WTC11 (cell line): ENCODE results near the gene PRKCE. TPM values are rescaled to one million over a fixed set of nuclear protein-coding genes. Genes with fewer than 3 reads are reported as not detected.

Source experiments
- ATAC-seq: fragments of 200-7000 bp; cut with Tn5 transposase; 2 replicates; pipeline ENCODE4 v1.10.0; 2021; ENCODE audit warnings: mild to moderate bottlenecking, moderate library complexity
- CTCF ChIA-PET: fragments of 300-600 bp; sonication (Branson Sonifier 250); formaldehyde crosslinking; loops from one replicate; lab custom pipeline; 2021; ENCODE audit warnings: antibody characterized with exemption; lab: Charles Lee
- POLR2A ChIA-PET: fragments of 350-600 bp; sonication (Branson Sonifier 250); formaldehyde crosslinking; loops from one replicate; lab custom pipeline; 2021; ENCODE audit warnings: antibody characterized with exemption; lab: Charles Lee
- DNase-seq: peaks from one replicate; pipeline ENCODE4 v3.0.0; 2021; ENCODE audit warnings: low spot score
- H3K27ac Mint-ChIP-seq: 2 replicates; pipeline ENCODE4 v1.8.0; 2021; ENCODE audit warnings: mixed read lengths
- H3K27me3 Mint-ChIP-seq: 2 replicates; pipeline ENCODE4 v1.8.0; 2021; ENCODE audit warnings: low read depth, mild to moderate bottlenecking, moderate library complexity, mixed read lengths
- H3K36me3 Mint-ChIP-seq: 2 replicates; pipeline ENCODE4 v1.8.0; 2021; ENCODE audit warnings: mixed read lengths
- H3K4me1 Mint-ChIP-seq: 2 replicates; pipeline ENCODE4 v1.8.0; 2022; ENCODE audit warnings: mixed read lengths
- H3K4me3 Mint-ChIP-seq: 2 replicates; pipeline ENCODE4 v1.8.0; 2021; ENCODE audit warnings: mild to moderate bottlenecking, moderate library complexity, mixed read lengths
- H3K9me3 Mint-ChIP-seq: 2 replicates; pipeline ENCODE4 v1.8.0; 2021; ENCODE audit warnings: mixed read lengths
- AFF4 ChIP-seq: sonication (generic); formaldehyde crosslinking; IDR thresholded peaks from 2 replicates; pipeline ENCODE4 v1.8.1; 2023; ENCODE audit warnings: mild to moderate bottlenecking, missing genetic modification reagents, borderline replicate concordance
- CBFB ChIP-seq: sonication (generic); formaldehyde crosslinking; IDR thresholded peaks from 2 replicates; pipeline ENCODE4 v1.8.1; 2022; ENCODE audit warnings: mild to moderate bottlenecking, low read depth, missing genetic modification reagents
- E2F1 ChIP-seq: sonication (generic); formaldehyde crosslinking; IDR thresholded peaks from 2 replicates; pipeline ENCODE4 v1.8.0; 2022; ENCODE audit warnings: mild to moderate bottlenecking, missing genetic modification reagents
- E2F5 ChIP-seq: sonication (generic); formaldehyde crosslinking; IDR thresholded peaks from 2 replicates; pipeline ENCODE4 v1.8.1; 2022; ENCODE audit warnings: mild to moderate bottlenecking, moderate library complexity, missing genetic modification reagents
- EMX1 ChIP-seq: fragments of 250-450 bp; sonication (Bioruptor Pico); IDR thresholded peaks from 2 replicates; pipeline ENCODE4 v1.8.0; 2021; ENCODE audit warnings: mild to moderate bottlenecking
- ESRRA ChIP-seq: sonication (generic); formaldehyde crosslinking; IDR thresholded peaks from 2 replicates; pipeline ENCODE4 v1.8.1; 2022; ENCODE audit warnings: mild to moderate bottlenecking, missing genetic modification reagents, borderline replicate concordance
- FOXP4 ChIP-seq: sonication (generic); formaldehyde crosslinking; IDR thresholded peaks from 2 replicates; pipeline ENCODE4 v1.8.0; 2022; ENCODE audit warnings: mild to moderate bottlenecking, missing genetic modification reagents
- GABPB1 ChIP-seq: sonication (generic); formaldehyde crosslinking; IDR thresholded peaks from 2 replicates; pipeline ENCODE4 v1.8.1; 2023; ENCODE audit warnings: mild to moderate bottlenecking, missing genetic modification reagents
- MAX ChIP-seq: sonication (generic); formaldehyde crosslinking; IDR thresholded peaks from 2 replicates; pipeline ENCODE4 v1.8.0; 2022; ENCODE audit warnings: mild to moderate bottlenecking, missing genetic modification reagents
- NFYB ChIP-seq: sonication (generic); formaldehyde crosslinking; conservative IDR thresholded peaks from 2 replicates; pipeline ENCODE4 v1.8.0; 2022; ENCODE audit warnings: low read depth, missing genetic modification reagents
- RORB ChIP-seq: fragments of 250-450 bp; sonication (Bioruptor Pico); IDR thresholded peaks from 2 replicates; pipeline ENCODE4 v1.9.0; 2021; ENCODE audit warnings: mild to moderate bottlenecking
- SOX15 ChIP-seq: fragments of 250-450 bp; sonication (Bioruptor Pico); IDR thresholded peaks from 2 replicates; pipeline ENCODE4 v1.9.0; 2021; ENCODE audit warnings: mild to moderate bottlenecking
- ZNF121 ChIP-seq: sonication (generic); formaldehyde crosslinking; IDR thresholded peaks from 2 replicates; pipeline ENCODE4 v1.8.0; 2023; ENCODE audit warnings: missing genetic modification reagents
- ZNF219 ChIP-seq: sonication (generic); formaldehyde crosslinking; IDR thresholded peaks from 2 replicates; pipeline ENCODE4 v1.8.0; 2023; ENCODE audit warnings: missing genetic modification reagents, mild to moderate bottlenecking, borderline replicate concordance
- ZNF317 ChIP-seq: sonication (generic); formaldehyde crosslinking; IDR thresholded peaks from 2 replicates; pipeline ENCODE4 v1.8.1; 2023; ENCODE audit warnings: low read depth, mild to moderate bottlenecking, moderate library complexity, missing genetic modification reagents, borderline replicate concordance
- ZNF396 ChIP-seq: fragments of 250-450 bp; sonication (Bioruptor Pico); IDR thresholded peaks from 2 replicates; pipeline ENCODE4 v1.8.0; 2021; ENCODE audit warnings: mild to moderate bottlenecking, moderate library complexity, borderline replicate concordance
- total RNA-seq: library from RNA; stranded (reverse); gene quantifications from 3 replicates; pipeline ENCODE4 v1.2.3, GENCODE V29; 2021

Gene PRKCE
- total RNA-seq, 1 experiment from 2014 or later, result 5.8 TPM

GRCh38 chr2:45729753-45730512 lies 78.5 kb downstream of the PRKCE start:
- H3K27me3 Mint-ChIP-seq, result no peaks in the 10 kb centered on the region
- CTCF ChIA-PET, result interaction anchor here (0.7 to 2.6 kb wide), 6 partner anchors 10 to 752 kb away, joined by 3 to 12 read pairs (median 4); no protein-coding TSS in a partner anchor
- peak; percentile 77 for ATAC-seq
- no peak for DNase-seq
- TF ChIP-seq ZNF121 (CRISPR knock-in tag) (0 out of 2 replicates have a peak, but pooled peaks have one; percentile 43), ESRRA (CRISPR knock-in tag) (no peak)
- TF ChIP-seq, all 79 proteins: peak for 1
- POLR2A ChIA-PET, result no interaction called here
- peaks cover 14% of the 10 kb centered on the region for H3K4me1 Mint-ChIP-seq
- no peak overlapping the region for H3K27ac Mint-ChIP-seq
- H3K4me3 Mint-ChIP-seq, result no peak overlapping the region
- peaks cover 4% of the 10 kb centered on the region; the same call in 1 of the 2 replicates for H3K9me3 Mint-ChIP-seq
- H3K36me3 Mint-ChIP-seq, result no peaks in the 10 kb centered on the region

GRCh38 chr2:45731141-45731540 lies 79.7 kb downstream of the PRKCE start:
- Mint-ChIP-seq H3K36me3 (no peaks in the 10 kb centered on the region), H3K9me3 (no peaks in the 10 kb centered on the region), H3K27ac (no peak overlapping the region), H3K27me3 (no peaks in the 10 kb centered on the region), H3K4me3 (no peak overlapping the region), H3K4me1 (peaks cover 17% of the 10 kb centered on the region)
- ChIA-PET CTCF (no interaction called here), POLR2A (no interaction called here)
- DNase-seq (no peak), ATAC-seq (no peak)
- TF ChIP-seq AFF4 (CRISPR knock-in tag) (no peak), ZNF121 (CRISPR knock-in tag) (no peak), ZNF219 (CRISPR knock-in tag) (no peak), CBFB (CRISPR knock-in tag) (no peak), ZNF396 (no peak), E2F5 (CRISPR knock-in tag) (no peak), RORB (CRISPR knock-in tag) (no peak), FOXP4 (no peak), E2F1 (CRISPR knock-in tag) (no peak), NFYB (CRISPR knock-in tag) (no peak), ZNF317 (CRISPR knock-in tag) (no peak), EMX1 (CRISPR knock-in tag) (no peak)

- Mint-ChIP-seq H3K9me3 (no peaks in the 10 kb centered on the region), H3K27me3 (no peaks in the 10 kb centered on the region), H3K4me3 (no peak overlapping the region), H3K4me1 (peaks cover 17% of the 10 kb centered on the region), H3K27ac (no peak overlapping the region), H3K36me3 (no peaks in the 10 kb centered on the region)
- TF ChIP-seq MAX (CRISPR knock-in tag) (no peak), GABPB1 (CRISPR knock-in tag) (no peak), SOX15 (CRISPR knock-in tag) (no peak)
- ATAC-seq (no peak), DNase-seq (no peak)
- POLR2A ChIA-PET, result no interaction called here
- CTCF ChIA-PET, result interaction anchor here (0.8 to 1.5 kb wide), 4 partner anchors 14 to 82 kb away, joined by 3 to 5 read pairs (median 4); no protein-coding TSS in a partner anchor
Measured at GRCh38 chr2:45732436-45732835, 81.0 kb downstream of the PRKCE start.
